ENCODE results near the gene C1orf50.

DNA sequence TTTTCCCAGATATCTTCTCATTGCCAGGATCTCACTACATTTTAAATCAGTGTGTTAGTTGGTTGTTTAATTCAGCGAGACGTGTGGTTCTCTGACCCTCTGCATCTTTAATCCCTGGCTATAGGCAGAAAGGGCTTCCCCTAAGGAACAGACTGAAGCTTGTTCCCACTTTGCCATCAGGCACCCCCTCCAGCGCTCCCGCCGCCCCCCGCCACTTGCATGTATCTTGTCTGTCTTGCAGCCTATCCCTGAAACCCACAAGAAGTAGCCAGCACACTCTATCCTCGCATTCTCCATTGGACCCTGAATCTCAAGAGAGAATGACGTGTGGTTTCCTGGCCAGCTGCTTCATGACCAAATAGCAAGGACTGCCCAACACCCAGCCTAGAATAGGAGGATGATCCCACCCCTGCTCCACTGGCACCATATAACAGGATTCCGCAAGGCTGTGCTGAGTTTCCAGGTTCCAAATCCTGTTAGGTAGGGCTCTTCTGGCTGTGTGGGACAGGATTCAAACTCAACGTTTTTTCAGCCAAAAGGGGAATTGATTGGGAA, 34.8 kb upstream of the C1orf50 start:
- TF ChIP-seq SP1 (IDR thresholded peaks at IDR 0.05) (no peak), HDGF (IDR thresholded peaks at IDR 0.05; ENCODE audit: borderline replicate concordance) (no peak), CTBP1 (IDR thresholded peaks at IDR 0.05; ENCODE audit: borderline replicate concordance) (no peak), TARDBP (IDR thresholded peaks at IDR 0.05) (no peak)
- TF ChIP-seq, protein P1, sequence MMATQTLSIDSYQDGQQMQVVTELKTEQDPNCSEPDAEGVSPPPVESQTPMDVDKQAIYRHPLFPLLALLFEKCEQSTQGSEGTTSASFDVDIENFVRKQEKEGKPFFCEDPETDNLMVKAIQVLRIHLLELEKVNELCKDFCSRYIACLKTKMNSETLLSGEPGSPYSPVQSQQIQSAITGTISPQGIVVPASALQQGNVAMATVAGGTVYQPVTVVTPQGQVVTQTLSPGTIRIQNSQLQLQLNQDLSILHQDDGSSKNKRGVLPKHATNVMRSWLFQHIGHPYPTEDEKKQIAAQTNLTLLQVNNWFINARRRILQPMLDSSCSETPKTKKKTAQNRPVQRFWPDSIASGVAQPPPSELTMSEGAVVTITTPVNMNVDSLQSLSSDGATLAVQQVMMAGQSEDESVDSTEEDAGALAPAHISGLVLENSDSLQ (IDR thresholded peaks at IDR 0.05) = no peak

Measured in HEK293T (cell line).